GM23338 (cell line): ENCODE measurements around the gene C3orf70. TPM values are rescaled to one million over a fixed set of nuclear protein-coding genes. Genes with fewer than 3 reads are reported as not detected.

Experiments
- ATAC-seq: fragments of 200-7000 bp; cut with Tn5 transposase; 3 replicates; pipeline ENCODE4 v1.9.1; 2020
- DNase-seq: peaks from one replicate; pipeline ENCODE4 v3.0.0-alpha.2; 2015; ENCODE audit warnings: low spot score
- H2AFZ ChIP-seq: fragments of 200-600 bp; sonication (generic); 2 replicates; pipeline ENCODE4 v1.8.0; 2016; ENCODE audit warnings: antibody characterized with exemption, mild to moderate bottlenecking, moderate library complexity
- H3F3A ChIP-seq: fragments of 200-600 bp; sonication (generic); replicated peaks from 2 replicates; pipeline ENCODE4 v1.8.0; 2017; ENCODE audit warnings: antibody characterized with exemption, mixed run types, low read depth
- H3K27ac ChIP-seq: fragments of 200-600 bp; sonication (generic); 2 replicates; pipeline ENCODE4 v1.6.1; 2016; ENCODE audit warnings: low read depth
- H3K27me3 ChIP-seq: fragments of 200-600 bp; sonication (generic); 2 replicates; pipeline ENCODE4 v1.8.0; 2016; ENCODE audit warnings: mild to moderate bottlenecking, mixed run types, moderate library complexity; ENCODE audit not compliant: insufficient read depth
- H3K36me3 ChIP-seq: fragments of 200-600 bp; sonication (generic); 2 replicates; pipeline ENCODE4 v1.8.0; 2016; ENCODE audit warnings: mild to moderate bottlenecking; ENCODE audit not compliant: insufficient read depth
- H3K4me1 ChIP-seq: fragments of 200-600 bp; sonication (generic); 2 replicates; pipeline ENCODE4 v1.8.0; 2016; ENCODE audit warnings: mild to moderate bottlenecking, moderate library complexity; ENCODE audit not compliant: insufficient read depth
- H3K4me2 ChIP-seq: fragments of 200-600 bp; sonication (generic); 2 replicates; pipeline ENCODE4 v1.7.1; 2017; ENCODE audit warnings: mixed run types
- H3K4me3 ChIP-seq: fragments of 200-600 bp; sonication (generic); 2 replicates; pipeline ENCODE4 v1.6.1; 2016; ENCODE audit warnings: mixed run types
- H3K79me2 ChIP-seq: fragments of 200-600 bp; sonication (generic); replicated peaks from 2 replicates; pipeline ENCODE4 v1.8.0; 2017; ENCODE audit warnings: mild to moderate bottlenecking; ENCODE audit not compliant: insufficient read depth
- H3K9me2 ChIP-seq: fragments of 200-600 bp; sonication (generic); 2 replicates; pipeline ENCODE4 v1.8.0; 2017; ENCODE audit not compliant: insufficient read depth
- H4K20me1 ChIP-seq: fragments of 200-600 bp; sonication (generic); replicated peaks from 2 replicates; pipeline ENCODE4 v1.8.0; 2017; ENCODE audit warnings: mild to moderate bottlenecking; ENCODE audit not compliant: insufficient read depth
- H3K27ac Mint-ChIP-seq: 2 replicates; pipeline ENCODE4 v1.8.0; 2020; ENCODE audit warnings: inconsistent platforms, mild to moderate bottlenecking, moderate library complexity, mixed read lengths
- H3K27me3 Mint-ChIP-seq: 3 replicates; pipeline ENCODE4 v1.8.0; 2022; ENCODE audit warnings: low read depth, mild to moderate bottlenecking, moderate library complexity, mixed read lengths, inconsistent platforms; ENCODE audit not compliant: insufficient read depth, poor library complexity
- H3K36me3 Mint-ChIP-seq: 3 replicates; pipeline ENCODE4 v1.8.0; 2021; ENCODE audit warnings: low read depth, mild to moderate bottlenecking, inconsistent platforms, moderate library complexity, mixed read lengths
- H3K4me1 Mint-ChIP-seq: 3 replicates; pipeline ENCODE4 v1.8.0; 2020; ENCODE audit warnings: mild to moderate bottlenecking, inconsistent platforms, mixed read lengths
- H3K4me3 Mint-ChIP-seq: 3 replicates; pipeline ENCODE4 v1.8.0; 2021; ENCODE audit warnings: moderate library complexity, mild to moderate bottlenecking, inconsistent platforms, mixed read lengths
- H3K9me3 Mint-ChIP-seq: 3 replicates; pipeline ENCODE4 v1.8.0; 2020; ENCODE audit warnings: moderate library complexity, mild to moderate bottlenecking, inconsistent platforms, mixed read lengths
- CREB1 ChIP-seq: fragments of 250-450 bp; sonication (Bioruptor Pico); IDR thresholded peaks from 2 replicates; pipeline ENCODE4 v1.5.0; 2020; ENCODE audit warnings: low read depth, mild to moderate bottlenecking, moderate library complexity
- EZH2 ChIP-seq: fragments of 200-600 bp; sonication (generic); IDR thresholded peaks from one replicate; pipeline ENCODE4 v1.8.0; 2017; ENCODE audit warnings: antibody characterized with exemption, mild to moderate bottlenecking, low read depth; ENCODE audit not compliant: unreplicated experiment
- JUNB ChIP-seq: IDR thresholded peaks from one replicate; pipeline ENCODE4 v1.6.1; 2016; ENCODE audit warnings: antibody characterized with exemption; ENCODE audit not compliant: unreplicated experiment
- NANOG ChIP-seq: IDR thresholded peaks from 2 replicates; pipeline ENCODE4 v1.6.1; 2016; ENCODE audit warnings: antibody characterized with exemption, borderline replicate concordance
- POLR2AphosphoS5 ChIP-seq: IDR thresholded peaks from 2 replicates; pipeline ENCODE4 v1.6.1; 2016; ENCODE audit warnings: antibody characterized with exemption, low read depth
- ZNF114 ChIP-seq: fragments of 250-450 bp; sonication (Bioruptor Pico); IDR thresholded peaks from 2 replicates; pipeline ENCODE4 v1.5.0; 2020; ENCODE audit warnings: mild to moderate bottlenecking, moderate library complexity
- ZNF331 ChIP-seq: fragments of 250-450 bp; sonication (Bioruptor Pico); IDR thresholded peaks from 2 replicates; pipeline ENCODE4 v1.5.0; 2020; ENCODE audit warnings: low read depth, mild to moderate bottlenecking, moderate library complexity
- polyA plus RNA-seq: library from polyadenylated mRNA; unstranded; fragments of >200 nt; fragmentation: Nextera tagmentation; extraction: Ambion mirVana; gene quantifications from 2 replicates; pipeline ENCODE4 v1.2.1, GENCODE V29; 2016
- total RNA-seq: library from RNA; depleted of rRNA; stranded (reverse); fragments of >200 nt; shearing (Covaris generic); gene quantifications from 2 replicates; pipeline ENCODE4 v1.2.3, GENCODE V29; 2014
- TF ChIP-seq, protein P1 (sequence below): fragments of 250-450 bp; sonication (Bioruptor Pico); IDR thresholded peaks from 2 replicates; pipeline ENCODE4 v1.5.0; 2020; ENCODE audit warnings: mild to moderate bottlenecking, moderate library complexity
- TF ChIP-seq, protein P2 (sequence below): IDR thresholded peaks from one replicate; pipeline ENCODE4 v1.6.1; 2018; ENCODE audit warnings: antibody characterized with exemption; ENCODE audit not compliant: unreplicated experiment

C3orf70 gene
- total and polyA plus RNA-seq, 2 experiments from 2014 or later, result 0.45 to 1.5 TPM

- TF ChIP-seq, protein P1, sequence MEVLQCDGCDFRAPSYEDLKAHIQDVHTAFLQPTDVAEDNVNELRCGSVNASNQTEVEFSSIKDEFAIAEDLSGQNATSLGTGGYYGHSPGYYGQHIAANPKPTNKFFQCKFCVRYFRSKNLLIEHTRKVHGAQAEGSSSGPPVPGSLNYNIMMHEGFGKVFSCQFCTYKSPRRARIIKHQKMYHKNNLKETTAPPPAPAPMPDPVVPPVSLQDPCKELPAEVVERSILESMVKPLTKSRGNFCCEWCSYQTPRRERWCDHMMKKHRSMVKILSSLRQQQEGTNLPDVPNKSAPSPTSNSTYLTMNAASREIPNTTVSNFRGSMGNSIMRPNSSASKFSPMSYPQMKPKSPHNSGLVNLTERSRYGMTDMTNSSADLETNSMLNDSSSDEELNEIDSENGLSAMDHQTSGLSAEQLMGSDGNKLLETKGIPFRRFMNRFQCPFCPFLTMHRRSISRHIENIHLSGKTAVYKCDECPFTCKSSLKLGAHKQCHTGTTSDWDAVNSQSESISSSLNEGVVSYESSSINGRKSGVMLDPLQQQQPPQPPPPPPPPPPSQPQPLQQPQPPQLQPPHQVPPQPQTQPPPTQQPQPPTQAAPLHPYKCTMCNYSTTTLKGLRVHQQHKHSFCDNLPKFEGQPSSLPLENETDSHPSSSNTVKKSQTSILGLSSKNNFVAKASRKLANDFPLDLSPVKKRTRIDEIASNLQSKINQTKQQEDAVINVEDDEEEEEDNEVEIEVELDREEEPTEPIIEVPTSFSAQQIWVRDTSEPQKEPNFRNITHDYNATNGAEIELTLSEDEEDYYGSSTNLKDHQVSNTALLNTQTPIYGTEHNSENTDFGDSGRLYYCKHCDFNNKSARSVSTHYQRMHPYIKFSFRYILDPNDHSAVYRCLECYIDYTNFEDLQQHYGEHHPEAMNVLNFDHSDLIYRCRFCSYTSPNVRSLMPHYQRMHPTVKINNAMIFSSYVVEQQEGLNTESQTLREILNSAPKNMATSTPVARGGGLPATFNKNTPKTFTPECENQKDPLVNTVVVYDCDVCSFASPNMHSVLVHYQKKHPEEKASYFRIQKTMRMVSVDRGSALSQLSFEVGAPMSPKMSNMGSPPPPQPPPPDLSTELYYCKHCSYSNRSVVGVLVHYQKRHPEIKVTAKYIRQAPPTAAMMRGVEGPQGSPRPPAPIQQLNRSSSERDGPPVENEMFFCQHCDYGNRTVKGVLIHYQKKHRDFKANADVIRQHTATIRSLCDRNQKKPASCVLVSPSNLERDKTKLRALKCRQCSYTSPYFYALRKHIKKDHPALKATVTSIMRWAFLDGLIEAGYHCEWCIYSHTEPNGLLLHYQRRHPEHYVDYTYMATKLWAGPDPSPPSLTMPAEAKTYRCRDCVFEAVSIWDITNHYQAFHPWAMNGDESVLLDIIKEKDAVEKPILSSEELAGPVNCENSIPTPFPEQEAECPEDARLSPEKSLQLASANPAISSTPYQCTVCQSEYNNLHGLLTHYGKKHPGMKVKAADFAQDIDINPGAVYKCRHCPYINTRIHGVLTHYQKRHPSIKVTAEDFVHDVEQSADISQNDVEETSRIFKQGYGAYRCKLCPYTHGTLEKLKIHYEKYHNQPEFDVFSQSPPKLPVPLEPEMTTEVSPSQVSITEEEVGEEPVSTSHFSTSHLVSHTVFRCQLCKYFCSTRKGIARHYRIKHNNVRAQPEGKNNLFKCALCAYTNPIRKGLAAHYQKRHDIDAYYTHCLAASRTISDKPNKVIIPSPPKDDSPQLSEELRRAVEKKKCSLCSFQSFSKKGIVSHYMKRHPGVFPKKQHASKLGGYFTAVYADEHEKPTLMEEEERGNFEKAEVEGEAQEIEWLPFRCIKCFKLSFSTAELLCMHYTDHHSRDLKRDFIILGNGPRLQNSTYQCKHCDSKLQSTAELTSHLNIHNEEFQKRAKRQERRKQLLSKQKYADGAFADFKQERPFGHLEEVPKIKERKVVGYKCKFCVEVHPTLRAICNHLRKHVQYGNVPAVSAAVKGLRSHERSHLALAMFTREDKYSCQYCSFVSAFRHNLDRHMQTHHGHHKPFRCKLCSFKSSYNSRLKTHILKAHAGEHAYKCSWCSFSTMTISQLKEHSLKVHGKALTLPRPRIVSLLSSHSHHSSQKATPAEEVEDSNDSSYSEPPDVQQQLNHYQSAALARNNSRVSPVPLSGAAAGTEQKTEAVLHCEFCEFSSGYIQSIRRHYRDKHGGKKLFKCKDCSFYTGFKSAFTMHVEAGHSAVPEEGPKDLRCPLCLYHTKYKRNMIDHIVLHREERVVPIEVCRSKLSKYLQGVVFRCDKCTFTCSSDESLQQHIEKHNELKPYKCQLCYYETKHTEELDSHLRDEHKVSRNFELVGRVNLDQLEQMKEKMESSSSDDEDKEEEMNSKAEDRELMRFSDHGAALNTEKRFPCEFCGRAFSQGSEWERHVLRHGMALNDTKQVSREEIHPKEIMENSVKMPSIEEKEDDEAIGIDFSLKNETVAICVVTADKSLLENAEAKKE, result no peak
- TF ChIP-seq CREB1, result no peak
- no peak for TF ChIP-seq JUNB
- TF ChIP-seq NANOG, result no peak
- no peak for TF ChIP-seq ZNF331
- no peak for TF ChIP-seq ZNF114 (CRISPR knock-in tag)
- TF ChIP-seq EZH2, result no peak
Measured at GRCh38 chr3:185089751-185090150, 63.1 kb downstream of the C3orf70 start (continued).

GRCh38 chr3:185089343-185089742, 63.5 kb downstream of the C3orf70 start:
- Mint-ChIP-seq H3K27me3 (peaks cover 4% of the 10 kb centered on the region), H3K36me3 (no peaks in the 10 kb centered on the region), H3K27ac (no peak overlapping the region), H3K9me3 (no peaks in the 10 kb centered on the region), H3K4me1 (peaks cover 11% of the 10 kb centered on the region; the same call in 2 of the 3 replicates), H3K4me3 (no peak overlapping the region)
- Histone ChIP-seq H3K4me1 (0 out of 2 replicates have a peak, but pooled peaks cover 6% of the 10 kb centered on the region), H3K4me3 (no peak overlapping the region), H3F3A (no peaks in the 10 kb centered on the region), H4K20me1 (no peaks in the 10 kb centered on the region), H3K27ac (no peak overlapping the region), H2AFZ (no peak overlapping the region), H3K27me3 (no peaks in the 10 kb centered on the region), H3K36me3 (no peaks in the 10 kb centered on the region), H3K79me2 (no peaks in the 10 kb centered on the region), H3K4me2 (no peak overlapping the region), H3K9me2 (no peaks in the 10 kb centered on the region)
- DNase-seq (no peak), ATAC-seq (no peak)
- TF ChIP-seq POLR2AphosphoS5 (no peak), EZH2 (no peak), ZNF331 (no peak), NANOG (no peak), JUNB (no peak)
- TF ChIP-seq, protein P2, sequence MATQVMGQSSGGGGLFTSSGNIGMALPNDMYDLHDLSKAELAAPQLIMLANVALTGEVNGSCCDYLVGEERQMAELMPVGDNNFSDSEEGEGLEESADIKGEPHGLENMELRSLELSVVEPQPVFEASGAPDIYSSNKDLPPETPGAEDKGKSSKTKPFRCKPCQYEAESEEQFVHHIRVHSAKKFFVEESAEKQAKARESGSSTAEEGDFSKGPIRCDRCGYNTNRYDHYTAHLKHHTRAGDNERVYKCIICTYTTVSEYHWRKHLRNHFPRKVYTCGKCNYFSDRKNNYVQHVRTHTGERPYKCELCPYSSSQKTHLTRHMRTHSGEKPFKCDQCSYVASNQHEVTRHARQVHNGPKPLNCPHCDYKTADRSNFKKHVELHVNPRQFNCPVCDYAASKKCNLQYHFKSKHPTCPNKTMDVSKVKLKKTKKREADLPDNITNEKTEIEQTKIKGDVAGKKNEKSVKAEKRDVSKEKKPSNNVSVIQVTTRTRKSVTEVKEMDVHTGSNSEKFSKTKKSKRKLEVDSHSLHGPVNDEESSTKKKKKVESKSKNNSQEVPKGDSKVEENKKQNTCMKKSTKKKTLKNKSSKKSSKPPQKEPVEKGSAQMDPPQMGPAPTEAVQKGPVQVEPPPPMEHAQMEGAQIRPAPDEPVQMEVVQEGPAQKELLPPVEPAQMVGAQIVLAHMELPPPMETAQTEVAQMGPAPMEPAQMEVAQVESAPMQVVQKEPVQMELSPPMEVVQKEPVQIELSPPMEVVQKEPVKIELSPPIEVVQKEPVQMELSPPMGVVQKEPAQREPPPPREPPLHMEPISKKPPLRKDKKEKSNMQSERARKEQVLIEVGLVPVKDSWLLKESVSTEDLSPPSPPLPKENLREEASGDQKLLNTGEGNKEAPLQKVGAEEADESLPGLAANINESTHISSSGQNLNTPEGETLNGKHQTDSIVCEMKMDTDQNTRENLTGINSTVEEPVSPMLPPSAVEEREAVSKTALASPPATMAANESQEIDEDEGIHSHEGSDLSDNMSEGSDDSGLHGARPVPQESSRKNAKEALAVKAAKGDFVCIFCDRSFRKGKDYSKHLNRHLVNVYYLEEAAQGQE, result no peak
